Measurements from ENCODE around the gene PRR33. TPM values are rescaled to one million over a fixed set of nuclear protein-coding genes. Genes with fewer than 3 reads are reported as not detected.

PRR33 gene
- total RNA-seq, 4 donors from 2014 or later = not detected

- no peak overlapping the region for H3K27ac ChIP-seq
- WGBS, 2 donors (ENCODE audit: low coverage in 1 of 2) = 81 to 95% methylated on average over 3 to 9 of the region's 27 CpGs
- no peaks in the 10 kb centered on the region for H3K9me3 ChIP-seq
- ATAC-seq = no peak
- no peaks in the 10 kb centered on the region for H3K36me3 ChIP-seq
- H3K27me3 ChIP-seq = no peaks in the 10 kb centered on the region
- H3K4me3 ChIP-seq = peak overlapping the region in 1 of 2 donors; percentile 33
- H3K4me1 ChIP-seq = no peaks in the 10 kb centered on the region
- TF ChIP-seq CTCF (IDR thresholded peaks at IDR 0.05) (no peak), EP300 (IDR thresholded peaks at IDR 0.05) (no peak), POLR2AphosphoS5 (IDR thresholded peaks at IDR 0.05) (no peak), POLR2A (IDR thresholded peaks at IDR 0.05) (no peak)
Observed at GRCh38 chr11:1854132-1854948, 37.4 kb downstream of the PRR33 start.

- H3K27me3 ChIP-seq = no peaks in the 10 kb centered on the region
- no peaks in the 10 kb centered on the region for H3K4me1 ChIP-seq
- H3K9me3 ChIP-seq = no peaks in the 10 kb centered on the region
- WGBS, 2 donors (ENCODE audit: low coverage in 1 of 2) = 90 to 92% methylated on average over 4 to 5 of the region's 19 CpGs
- H3K27ac ChIP-seq = no peak overlapping the region
- no peak for TF ChIP-seq EP300 (IDR thresholded peaks at IDR 0.05)
- no peak for TF ChIP-seq POLR2AphosphoS5 (IDR thresholded peaks at IDR 0.05)
- TF ChIP-seq CTCF (IDR thresholded peaks at IDR 0.05) = no peak
- TF ChIP-seq POLR2A (IDR thresholded peaks at IDR 0.05) = no peak
- peak overlapping the region in 1 of 2 donors; percentile 33 for H3K4me3 ChIP-seq
- no peak for ATAC-seq
- no peaks in the 10 kb centered on the region for H3K36me3 ChIP-seq
Observed at GRCh38 chr11:1853376-1854131, 38.1 kb downstream of the PRR33 start.

- TF ChIP-seq POLR2AphosphoS5 (IDR thresholded peaks at IDR 0.05) (no peak), POLR2A (IDR thresholded peaks at IDR 0.05) (no peak), EP300 (IDR thresholded peaks at IDR 0.05) (no peak), CTCF (IDR thresholded peaks at IDR 0.05) (no peak)
- no peaks in the 10 kb centered on the region for H3K9me3 ChIP-seq
- H3K36me3 ChIP-seq = no peaks in the 10 kb centered on the region
- no peaks in the 10 kb centered on the region for H3K27me3 ChIP-seq
- peak within 1 kb of the TSS in 1 of 2 donors; percentile 33 for H3K4me3 ChIP-seq
- no peak for ATAC-seq
- no peak within 1 kb of the TSS for H3K27ac ChIP-seq
- no peaks in the 10 kb centered on the region for H3K4me1 ChIP-seq
- WGBS, 2 donors (ENCODE audit: low coverage in 1 of 2) = 89% methylated on average over 9 of the region's 18 CpGs; no CpG with 5 or more reads in 1 of the 2 donors
Observed at GRCh38 chr11:1852877-1853276, 38.8 kb downstream of the PRR33 start, which contains the start of gene LSP1. Gene LSP1, plus strand, starts transcription at chr11:1853084. Its CDS starts 61 bp downstream, at chr11:1853145.

GRCh38 chr11:1852271-1852876 is 39.3 kb downstream of the PRR33 start:
- no peak for ATAC-seq
- TF ChIP-seq CTCF (IDR thresholded peaks at IDR 0.05) (no peak), POLR2A (IDR thresholded peaks at IDR 0.05) (no peak), POLR2AphosphoS5 (IDR thresholded peaks at IDR 0.05) (no peak), EP300 (IDR thresholded peaks at IDR 0.05) (no peak)
- no peaks in the 10 kb centered on the region for H3K4me1 ChIP-seq
- H3K9me3 ChIP-seq = no peaks in the 10 kb centered on the region
- H3K27me3 ChIP-seq = no peaks in the 10 kb centered on the region
- H3K36me3 ChIP-seq = no peaks in the 10 kb centered on the region
- H3K27ac ChIP-seq = no peak overlapping the region
- H3K4me3 ChIP-seq = no peak overlapping the region
- 72 to 92% methylated on average over 2 to 8 of the region's 25 CpGs for WGBS, 2 donors (ENCODE audit: low coverage in 1 of 2)
